GM03348 (cell line): ENCODE data around the gene PAK1IP1.
A peak's percentile ranks its signal among the peaks of the same experiment; 100 is the strongest.
"Not testable (repeated sequence)": the region's sequence is repeated elsewhere in the genome, so short reads cannot be mapped to it uniquely, and the experiment has no call there.

ENCODE experiments used
- DNase-seq: peaks from one replicate; pipeline ENCODE4 v3.0.0; 2012; ENCODE audit warnings: low spot score

Gene PAK1IP1, protein sequence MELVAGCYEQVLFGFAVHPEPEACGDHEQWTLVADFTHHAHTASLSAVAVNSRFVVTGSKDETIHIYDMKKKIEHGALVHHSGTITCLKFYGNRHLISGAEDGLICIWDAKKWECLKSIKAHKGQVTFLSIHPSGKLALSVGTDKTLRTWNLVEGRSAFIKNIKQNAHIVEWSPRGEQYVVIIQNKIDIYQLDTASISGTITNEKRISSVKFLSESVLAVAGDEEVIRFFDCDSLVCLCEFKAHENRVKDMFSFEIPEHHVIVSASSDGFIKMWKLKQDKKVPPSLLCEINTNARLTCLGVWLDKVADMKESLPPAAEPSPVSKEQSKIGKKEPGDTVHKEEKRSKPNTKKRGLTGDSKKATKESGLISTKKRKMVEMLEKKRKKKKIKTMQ

DNA sequence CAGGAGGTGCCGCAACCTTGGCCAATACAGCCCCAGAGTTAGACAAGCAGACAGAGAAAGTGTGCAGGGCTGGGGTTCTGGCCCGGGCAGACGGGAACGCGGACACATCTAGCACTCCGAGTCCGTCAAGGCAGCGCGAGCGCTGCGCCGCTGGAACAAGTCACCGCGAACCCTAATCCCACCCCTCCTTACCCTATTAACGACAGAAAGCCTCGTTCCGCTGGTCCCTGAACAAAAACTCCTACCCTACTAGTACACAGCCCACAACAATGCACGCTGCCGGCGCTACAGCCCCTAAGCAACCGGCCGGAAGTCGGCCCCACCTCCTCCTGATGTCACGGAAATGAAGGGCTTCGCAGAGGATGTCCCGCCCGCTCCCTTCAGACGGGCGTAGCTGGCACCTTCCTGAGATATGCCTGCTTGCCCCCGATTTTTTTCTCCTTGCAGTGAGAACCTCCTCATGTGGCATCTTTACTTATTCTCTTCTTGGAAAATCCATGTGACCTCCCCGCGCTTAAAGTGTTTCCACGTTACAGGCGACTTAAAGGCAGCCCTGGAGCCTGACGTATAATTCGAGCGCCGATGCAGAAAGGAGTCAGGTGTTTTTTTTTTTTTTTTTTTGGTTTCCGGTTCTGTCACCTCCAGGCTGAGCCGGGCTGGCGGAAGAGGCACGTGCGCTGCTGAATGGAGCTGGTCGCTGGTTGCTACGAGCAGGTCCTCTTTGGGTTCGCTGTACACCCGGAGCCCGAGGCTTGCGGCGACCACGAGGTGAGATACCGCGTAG lies at the start of gene PAK1IP1, which contains the start of gene C6orf52:
Gene PAK1IP1, plus strand, starts transcription at position 671 of the 784 bp plus-strand sequence. Its CDS starts 14 bp downstream, at position 685.
Gene C6orf52, minus strand, starts transcription at position 315 of the 784 bp plus-strand sequence. CDS start 7,066 bp downstream, outside the sequence.
- peak; percentile 96 for DNase-seq

DNA sequence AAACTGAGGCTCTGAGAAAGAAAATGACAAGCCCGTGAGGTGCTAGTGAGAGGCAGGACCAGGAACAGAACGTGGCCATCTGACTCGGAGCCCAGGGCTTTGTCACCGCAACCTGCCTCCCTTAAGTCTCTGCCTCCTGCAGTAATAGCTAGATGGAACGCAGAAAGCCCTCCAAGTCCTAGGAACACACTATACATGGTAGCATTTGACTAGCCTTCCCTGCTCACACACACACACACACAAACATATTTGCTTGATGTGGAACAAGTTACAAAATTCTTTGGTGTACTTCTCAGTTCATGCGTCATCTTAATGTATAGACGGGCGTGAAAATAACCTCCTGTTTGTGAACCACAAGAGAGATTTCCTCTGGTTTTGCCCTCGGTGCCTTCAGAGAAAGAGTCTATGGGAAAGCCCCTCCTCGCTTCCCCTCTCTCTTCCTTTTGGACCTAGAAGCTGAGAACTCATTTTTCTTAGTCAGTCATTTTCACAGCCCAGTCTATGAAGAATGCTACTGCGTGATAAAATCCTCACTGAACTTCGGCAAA lies 39.2 kb upstream of the PAK1IP1 start:
- DNase-seq, result no peak

DNA sequence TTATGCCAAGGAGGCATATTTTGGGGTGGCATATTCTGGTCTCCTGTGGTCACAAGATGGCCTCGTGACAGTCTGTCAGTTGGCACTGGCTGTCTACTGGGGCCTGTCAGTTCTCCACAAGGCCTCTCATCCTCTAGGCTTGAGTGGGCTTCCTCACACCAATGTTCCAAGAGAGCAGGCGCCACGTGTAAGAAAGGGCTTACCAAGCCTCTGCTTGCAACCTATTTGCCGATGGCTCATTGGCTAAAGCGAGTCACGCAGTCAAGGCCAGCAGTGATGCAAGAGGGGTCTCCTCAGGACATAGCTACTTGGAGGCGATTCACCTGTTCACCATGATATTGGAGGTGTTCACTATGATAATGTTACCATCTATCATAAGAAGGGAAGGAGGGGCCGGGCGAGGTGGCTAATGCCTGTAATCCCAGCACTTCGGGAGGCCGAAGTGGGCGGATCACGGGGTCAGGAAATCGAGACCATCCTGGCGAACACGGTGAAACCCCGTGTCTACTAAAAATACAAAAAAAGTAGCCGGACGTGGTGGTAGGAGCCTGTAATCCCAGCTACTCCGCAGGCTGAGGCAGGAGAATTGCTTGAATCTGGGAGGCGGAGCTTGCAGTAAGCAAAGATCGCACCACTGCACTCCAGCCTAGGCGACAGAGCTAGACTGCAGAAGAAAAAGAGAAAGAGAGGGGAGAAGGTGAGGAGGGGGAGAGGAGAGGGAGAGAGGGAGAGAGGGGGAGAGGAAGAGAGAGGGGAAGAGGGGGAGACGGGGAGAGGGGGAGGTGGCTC lies 35.7 kb upstream of the PAK1IP1 start:
- no peak for DNase-seq

DNA sequence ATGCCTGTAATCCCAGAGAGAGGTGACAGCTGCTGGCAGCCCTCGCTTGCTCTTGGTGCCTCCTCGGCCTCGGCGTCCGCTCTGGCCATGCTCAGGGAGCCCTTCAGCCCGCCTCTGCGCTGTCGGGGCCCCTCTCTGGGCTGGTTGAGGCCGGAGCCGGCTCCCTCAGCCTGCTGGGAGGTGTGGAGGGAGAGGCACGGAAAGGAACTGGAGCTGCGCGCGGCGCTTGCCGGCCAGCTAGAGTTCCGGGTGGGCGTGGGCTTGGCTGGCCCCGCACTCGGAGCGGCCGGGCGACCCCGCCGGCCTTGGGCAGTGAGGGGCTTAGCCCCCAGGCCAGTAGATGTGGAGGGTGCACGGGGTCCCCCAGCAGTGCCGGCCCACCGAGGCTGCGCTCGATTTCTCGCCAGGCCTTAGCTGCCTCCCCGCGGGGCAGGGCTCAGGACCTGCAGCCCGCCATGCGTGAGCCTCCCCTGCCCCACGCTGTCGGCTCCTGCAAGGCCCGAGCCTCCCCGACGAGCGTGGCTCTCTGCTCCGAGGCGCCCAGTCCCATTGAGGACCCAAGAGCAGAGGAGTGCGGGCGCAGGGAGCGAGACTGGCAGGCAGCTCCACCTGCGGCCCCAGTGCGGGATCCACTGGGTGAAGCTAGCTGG lies 34.9 kb upstream of the PAK1IP1 start:
- DNase-seq, result no peak

DNA sequence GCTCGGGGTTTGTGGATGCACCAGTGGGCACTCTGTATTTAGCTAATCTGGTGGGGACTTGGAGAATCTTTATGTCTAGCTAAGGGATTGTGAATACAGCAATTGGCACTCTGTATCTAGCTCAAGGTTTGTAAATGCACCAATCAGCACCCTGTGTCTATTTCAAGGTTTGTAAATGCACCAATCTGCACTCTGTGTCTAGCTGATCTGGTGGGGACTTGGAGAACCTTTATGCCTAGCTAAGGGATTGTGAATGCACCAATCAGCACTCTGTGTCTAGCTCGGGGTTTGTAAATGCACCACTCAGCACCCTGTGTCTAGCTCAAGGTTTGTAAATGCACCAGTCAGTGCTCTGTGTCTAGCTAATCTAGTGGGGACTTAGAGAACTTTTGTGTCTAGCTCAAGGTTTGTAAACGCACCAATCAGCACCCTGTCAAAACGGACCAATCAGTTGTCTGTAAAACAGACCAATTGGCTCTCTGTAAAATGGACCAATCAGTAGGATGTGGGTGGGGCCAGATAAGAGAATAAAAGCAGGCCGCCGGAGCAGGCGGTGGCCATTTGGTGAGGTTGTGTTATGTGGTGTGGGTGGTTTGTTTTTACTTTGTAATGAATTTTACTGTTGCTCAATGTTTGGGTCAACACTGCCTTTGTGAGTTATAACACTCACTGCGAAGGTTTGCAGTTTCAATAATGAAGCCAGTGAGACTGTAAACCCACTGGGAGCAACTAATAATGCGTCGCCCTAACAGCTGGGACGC lies 34.2 kb upstream of the PAK1IP1 start:
- not testable (repeated sequence) for DNase-seq

DNA sequence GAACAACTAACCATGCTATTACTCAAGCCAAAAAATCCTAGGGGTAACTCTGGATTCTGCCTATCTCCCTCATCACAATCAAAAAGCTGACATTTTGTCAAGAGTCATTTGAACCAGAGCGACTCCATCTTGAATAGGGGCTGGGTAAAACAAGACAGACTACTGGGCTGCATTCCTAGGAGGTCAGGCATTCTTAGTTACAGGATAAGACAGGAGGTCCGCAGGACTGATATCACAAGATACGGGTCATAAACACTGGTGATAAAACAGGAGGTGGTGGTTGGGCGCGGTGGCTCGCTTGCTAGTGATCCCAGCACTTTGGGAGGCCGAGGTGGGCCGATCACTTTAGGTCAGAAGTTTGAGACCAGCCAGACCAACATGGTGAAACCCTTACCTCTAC lies 32.6 kb upstream of the PAK1IP1 start:
- no peak for DNase-seq

DNA sequence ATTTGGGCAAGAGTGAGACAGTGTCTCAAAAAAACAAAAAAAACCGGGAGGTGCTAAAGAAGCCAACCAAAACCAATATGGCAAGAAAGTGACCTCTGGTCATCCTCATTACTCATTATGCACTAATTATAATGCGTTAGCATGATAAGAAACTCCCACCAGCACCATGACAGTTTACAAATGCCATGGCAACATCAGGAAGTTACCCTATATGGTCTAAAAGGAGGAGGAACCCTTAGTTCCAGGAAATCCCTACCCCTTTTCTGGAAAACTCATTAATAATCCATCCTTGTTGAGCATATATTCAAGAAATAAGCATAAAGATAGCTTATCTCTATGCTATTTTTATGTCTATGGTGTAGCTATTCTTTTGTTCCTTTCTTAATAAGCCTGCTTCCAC lies 32.0 kb upstream of the PAK1IP1 start:
- no peak for DNase-seq

DNA sequence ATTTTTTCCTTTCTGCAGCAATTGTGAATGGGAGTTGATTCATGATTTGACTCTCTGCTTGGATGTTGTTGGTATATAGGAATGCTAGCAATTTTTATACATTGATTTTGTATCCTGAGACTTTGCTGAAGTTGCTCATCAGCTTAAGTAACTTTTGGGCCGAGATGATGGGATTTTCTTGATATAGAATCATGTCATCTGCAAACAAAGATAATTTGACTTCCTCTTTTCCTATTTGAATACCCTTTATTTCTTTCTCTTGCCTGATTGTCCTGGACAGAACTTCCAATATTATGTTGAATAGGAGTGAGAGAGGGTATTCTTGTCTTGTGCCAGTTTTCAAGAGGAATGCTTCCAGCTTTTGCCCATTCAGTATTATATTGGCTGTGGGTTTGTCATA lies 29.2 kb upstream of the PAK1IP1 start:
- not testable (repeated sequence) for DNase-seq

DNA sequence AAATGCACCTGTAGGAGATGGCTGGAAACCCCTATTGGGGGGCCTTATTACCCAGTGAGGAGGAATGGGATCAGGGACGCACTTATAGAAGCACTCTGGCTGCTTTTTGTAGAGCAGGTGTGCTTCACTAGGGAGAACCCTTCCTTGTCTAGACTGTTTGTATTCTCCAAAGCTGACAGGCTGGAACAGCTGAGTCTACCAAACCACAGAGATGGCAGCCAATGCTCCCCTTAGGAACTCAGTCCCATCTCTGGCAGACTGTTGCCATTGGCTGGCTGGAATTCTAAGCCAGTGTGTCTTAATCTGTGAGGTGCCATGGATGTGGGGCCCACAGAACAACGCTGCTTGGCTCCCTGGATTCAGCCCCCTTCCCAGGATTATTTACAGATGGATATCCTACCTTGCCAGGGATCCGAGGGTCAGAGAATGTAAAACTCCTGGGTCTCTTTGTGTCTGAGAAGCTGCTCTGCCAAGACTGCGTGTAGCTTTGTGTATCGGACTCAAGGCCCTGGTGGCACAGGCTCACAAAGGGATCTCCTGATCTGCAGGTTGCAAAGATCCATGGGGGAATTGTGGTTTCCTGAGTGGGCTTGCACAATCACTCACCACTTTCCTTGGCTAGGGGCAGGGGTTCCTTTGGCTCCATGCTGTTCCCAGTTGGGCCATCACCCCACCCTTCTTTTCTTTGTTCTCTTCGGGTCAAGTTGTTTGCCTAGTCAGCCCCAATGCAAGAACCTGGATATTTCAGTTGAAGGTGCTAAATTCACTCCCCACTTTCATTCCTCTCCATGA lies 26.4 kb upstream of the PAK1IP1 start:
- no peak for DNase-seq

DNA sequence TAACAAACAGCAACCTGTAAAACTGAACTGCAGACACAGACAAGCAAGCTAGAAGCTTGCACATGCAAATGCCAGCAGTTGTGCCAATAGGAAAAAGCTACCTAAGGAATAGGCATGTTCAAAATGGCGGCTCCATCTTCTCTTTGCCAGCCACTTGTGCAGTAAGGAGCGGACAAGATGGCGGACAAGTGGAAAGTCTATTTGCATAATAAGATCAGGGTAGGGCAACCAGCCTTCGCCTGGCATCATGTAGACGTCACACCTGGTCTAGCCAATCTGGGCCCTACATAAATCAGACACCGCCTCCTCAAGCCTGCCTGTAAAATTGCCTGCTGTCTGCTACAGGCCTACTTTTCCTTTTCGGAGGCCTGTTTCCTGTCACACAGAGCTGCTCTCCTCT lies 18.4 kb upstream of the PAK1IP1 start:
- DNase-seq, result no peak

DNA sequence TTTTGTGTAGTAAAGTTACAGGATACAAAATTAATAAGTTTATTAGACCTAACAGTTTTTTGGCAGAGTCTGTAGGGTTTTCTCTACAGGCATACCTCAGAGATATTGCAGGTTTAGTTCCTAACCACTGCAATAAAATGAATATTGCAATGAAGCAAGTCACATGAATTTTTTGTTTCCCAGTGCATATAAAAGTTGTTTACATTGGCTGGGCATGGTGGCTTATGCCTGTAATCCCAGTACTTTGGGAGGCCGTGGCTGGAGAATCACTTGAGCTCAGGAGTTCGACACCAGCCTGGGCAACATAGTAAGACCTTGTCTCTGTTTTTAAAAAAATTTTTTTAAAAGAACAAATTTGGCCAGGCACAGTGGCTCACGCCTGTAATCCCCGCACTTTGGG lies 16.3 kb upstream of the PAK1IP1 start:
- no peak for DNase-seq

DNA sequence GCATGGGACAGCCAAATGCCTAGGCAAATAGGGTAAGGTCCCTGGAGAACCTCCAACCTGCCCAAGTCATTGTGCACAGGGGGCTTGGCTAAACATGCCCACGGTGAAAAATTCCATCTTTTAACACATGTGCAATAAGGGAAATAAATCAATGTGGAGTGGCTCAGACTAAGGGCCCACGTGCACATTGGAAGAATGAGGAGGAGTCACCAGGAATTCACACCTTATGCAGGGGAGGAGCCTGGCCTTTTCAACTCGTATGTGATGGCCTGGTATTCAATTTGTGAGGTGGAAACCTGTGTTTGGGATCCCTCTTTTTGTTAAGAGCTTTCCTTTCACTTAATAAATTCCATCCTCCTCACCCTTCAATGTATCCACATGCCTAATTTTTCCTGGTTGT lies 13.0 kb upstream of the PAK1IP1 start:
- no peak for DNase-seq

DNA sequence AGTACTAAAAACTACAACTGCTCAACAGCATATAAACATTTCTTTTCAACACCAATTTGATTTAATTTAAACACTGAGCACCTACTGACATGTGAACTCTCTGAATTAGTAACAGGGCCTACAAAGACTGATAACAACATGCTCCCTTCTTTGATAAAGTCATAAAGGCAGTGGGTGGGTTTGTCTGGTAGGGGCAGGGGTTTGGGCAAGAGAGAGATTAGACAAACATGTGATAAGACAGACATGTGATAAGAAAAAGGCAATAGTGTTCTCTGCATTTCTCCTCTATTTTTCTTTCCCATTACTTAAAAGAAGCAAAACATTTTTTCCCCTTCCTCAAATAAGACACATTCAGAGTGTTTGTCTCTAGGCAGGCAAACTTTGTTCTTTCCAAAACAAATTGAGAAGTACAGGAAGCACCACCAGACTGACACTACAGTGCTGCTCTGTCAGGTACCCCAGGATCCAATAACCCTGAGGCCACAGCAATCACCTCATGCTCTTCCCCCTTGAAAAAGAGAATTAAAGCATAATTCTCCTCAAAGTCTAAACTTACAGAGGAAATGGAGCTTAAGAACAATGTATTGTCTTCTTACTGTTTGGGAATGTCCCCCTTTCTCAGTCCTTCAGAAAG lies 12.3 kb upstream of the PAK1IP1 start:
- DNase-seq, result no peak

DNA sequence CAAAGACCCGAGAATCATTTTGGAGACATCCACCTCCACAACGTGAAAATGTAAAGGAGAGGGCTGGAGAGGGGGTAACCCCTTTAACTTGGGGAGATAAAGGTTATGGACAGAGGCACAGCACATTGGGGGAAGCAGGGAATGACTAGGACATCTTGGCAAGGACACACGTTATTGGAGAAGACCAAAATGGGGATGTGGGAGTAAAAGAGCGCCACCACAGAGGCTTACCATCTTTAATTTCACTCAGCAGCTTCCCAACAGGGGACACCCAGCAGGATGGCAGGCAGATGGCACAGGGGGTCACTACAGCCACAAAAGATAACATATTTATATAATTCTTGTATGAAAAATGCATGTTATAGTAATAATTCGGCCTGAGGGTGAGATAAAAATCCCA lies 10.2 kb upstream of the PAK1IP1 start:
- no peak for DNase-seq

DNA sequence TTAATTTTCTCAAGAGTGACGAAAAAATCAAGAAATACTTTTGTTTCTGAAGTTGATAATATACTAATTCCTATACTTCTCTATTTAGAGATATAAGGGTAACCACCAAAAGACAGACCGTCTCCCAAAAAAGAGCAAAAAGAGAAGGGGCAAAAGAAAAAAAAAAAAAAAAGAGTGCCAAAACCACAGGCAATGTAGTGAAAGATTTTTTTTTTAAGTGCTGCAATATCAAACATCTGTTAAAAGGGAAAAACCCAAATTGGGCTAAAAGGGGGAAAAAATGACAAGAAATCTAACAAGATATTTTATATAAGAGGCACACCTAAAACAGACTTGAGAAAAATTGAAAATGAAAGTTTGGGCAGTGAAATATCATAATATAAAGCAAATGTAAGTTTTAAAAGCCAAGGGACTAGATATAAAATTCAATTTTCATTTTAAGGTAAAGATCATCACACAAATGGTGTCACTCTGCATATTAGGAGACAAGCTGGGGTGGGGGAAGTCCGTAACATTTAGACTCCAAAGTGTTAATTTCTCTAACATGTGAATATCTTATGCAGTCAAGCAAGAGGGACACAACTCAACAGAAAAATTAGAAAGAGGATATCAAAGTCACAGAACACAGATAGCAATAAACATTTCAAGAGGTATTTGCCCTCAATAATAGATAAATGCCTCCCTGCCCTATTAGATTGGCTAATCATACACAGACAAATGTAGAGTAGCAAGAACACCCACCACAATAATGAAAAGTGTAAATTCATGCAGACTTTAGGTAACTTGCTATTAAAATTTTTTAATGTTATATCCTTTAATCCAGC lies 9.5 kb upstream of the PAK1IP1 start:
- no peak for DNase-seq

DNA sequence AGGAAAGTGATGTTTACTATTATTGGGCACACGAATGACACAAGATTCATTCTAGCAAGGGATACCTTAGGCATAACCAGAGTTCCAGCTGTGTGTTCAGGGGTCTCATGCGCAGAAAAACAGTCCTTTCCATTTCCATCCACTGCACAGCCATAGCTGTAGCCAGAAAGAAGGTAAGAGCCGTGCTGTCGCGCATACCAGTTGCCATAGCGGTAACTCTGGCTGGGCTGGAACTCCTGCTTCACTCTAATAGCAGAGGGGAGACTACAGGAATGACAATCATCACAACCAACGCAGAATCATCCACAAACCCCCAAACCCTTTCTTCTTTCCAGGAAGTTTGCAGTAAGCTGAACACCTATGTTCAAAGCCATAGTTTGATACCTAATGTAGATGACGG lies 7.9 kb upstream of the PAK1IP1 start:
- no peak for DNase-seq

DNA sequence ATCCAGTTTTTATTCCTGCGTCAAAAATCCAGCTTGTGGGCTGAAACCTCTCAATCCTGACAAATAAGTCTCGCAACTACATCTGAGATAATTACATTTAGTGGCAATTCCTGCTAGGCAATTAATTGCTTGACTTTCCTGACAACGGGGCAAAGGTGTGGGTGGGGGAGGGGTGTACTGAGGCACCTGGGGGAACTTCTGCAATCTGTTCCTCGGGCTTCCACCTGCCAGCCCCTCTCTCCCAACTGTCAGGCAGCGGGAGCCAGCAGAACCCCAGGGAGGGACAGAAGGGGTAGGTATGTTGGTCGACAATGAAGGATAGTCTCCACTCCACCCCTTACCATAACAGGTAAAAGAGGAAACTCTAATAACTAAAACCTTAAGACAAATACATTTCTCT lies 7.2 kb upstream of the PAK1IP1 start:
- DNase-seq, result no peak

DNA sequence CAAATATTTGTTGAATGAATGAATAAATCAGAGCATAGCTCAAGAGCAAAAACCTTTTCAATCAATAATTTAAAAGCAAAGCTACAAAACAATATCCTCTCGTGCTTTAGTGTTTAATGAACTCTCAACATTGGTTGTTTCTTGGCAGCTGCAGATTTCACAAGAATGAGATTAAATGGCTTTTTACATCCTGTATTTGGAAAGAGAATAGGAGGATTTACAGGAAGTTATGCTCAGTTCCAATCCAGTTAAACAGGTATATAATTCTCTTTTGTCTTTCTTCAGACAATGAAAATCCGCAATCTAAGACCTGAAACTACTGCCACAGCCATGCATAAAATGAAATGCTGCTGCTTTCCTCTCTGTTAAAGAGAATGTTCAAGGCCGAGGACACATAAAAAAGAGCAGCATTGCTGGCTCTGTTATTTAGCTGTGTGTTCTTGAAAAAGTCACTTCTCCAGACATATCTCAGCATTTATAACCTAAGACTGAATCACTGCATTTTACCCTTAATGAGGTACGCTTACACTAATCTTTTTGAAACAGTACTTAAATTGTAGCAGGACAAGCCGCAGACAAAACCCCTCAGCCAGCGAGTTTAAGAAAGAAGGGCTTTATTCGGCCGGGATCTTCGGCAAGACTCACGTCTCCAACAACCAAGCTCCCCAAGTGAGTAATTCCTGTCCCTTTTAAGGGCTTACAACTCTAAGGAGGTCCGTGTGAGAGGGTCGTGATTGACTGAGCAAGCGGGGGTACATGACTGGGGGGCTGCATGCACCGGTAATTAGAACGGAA lies 3.9 kb upstream of the PAK1IP1 start:
- no peak for DNase-seq
